D721Med (cell line): ENCODE results near the gene SARDH.

Experiments used
- DNase-seq: peaks from one replicate; pipeline ENCODE4 v3.0.0; 2011; ENCODE audit warnings: low spot score; ENCODE audit not compliant: insufficient read length
- FAIRE-seq: peaks from 2 replicates; lab custom pipeline; 2011; peaks lifted over from hg19 to GRCh38; lab: Jason Lieb, UNC
- CTCF ChIP-seq: IDR thresholded peaks from 2 replicates; pipeline ENCODE4 v1.5.1; 2012; ENCODE audit warnings: mild to moderate bottlenecking, control low read depth; ENCODE audit not compliant: insufficient read depth; ENCODE audit errors: missing control alignments

The SARDH gene

GRCh38 chr9:133614056-133614455, 124.1 kb downstream of the SARDH start:
- DNase-seq (no peak), FAIRE-seq (no peak)
- no peak for TF ChIP-seq CTCF
